Measurements from ENCODE around the gene RFXAP.

GRCh38 chr13:36820222-36820621 is 1.2 kb downstream of the RFXAP start:
- TF ChIP-seq CTCF (IDR thresholded peaks at IDR 0.05), result no peak
- no peak for TF ChIP-seq POLR2A (IDR thresholded peaks at IDR 0.05)

All from thyroid gland (tissue), 4 donors.